RWPE2 (cell line): Measurements from ENCODE around the gene COX6B2.

ENCODE experiments used
- ATAC-seq: fragments of 200-7000 bp; cut with Tn5 transposase; 3 replicates; pipeline ENCODE4 v1.9.1; 2021; ENCODE audit warnings: low read depth
- DNase-seq: peaks from one replicate; pipeline ENCODE4 v3.0.0-alpha.2; 2020; ENCODE audit warnings: low spot score
- H3K27ac ChIP-seq: fragments of 450-650 bp; 2 replicates; pipeline ENCODE4 v1.5.1; 2017; ENCODE audit warnings: mild to moderate bottlenecking; ENCODE audit not compliant: poor library complexity, severe bottlenecking
- H3K27me3 ChIP-seq: fragments of 250-450 bp; sonication (Bioruptor Pico); 2 replicates; pipeline ENCODE4 v1.5.1; 2021; ENCODE audit warnings: mild to moderate bottlenecking, moderate library complexity; ENCODE audit not compliant: insufficient read depth, poor library complexity, severe bottlenecking
- H3K36me3 ChIP-seq: fragments of 250-450 bp; sonication (Bioruptor Pico); 2 replicates; pipeline ENCODE4 v1.5.1; 2020; ENCODE audit warnings: low read depth, mild to moderate bottlenecking, moderate library complexity
- H3K4me1 ChIP-seq: fragments of 250-450 bp; sonication (Bioruptor Pico); 2 replicates; pipeline ENCODE4 v1.5.1; 2021; ENCODE audit warnings: mild to moderate bottlenecking, moderate library complexity; ENCODE audit not compliant: insufficient read depth, poor library complexity, severe bottlenecking
- H3K4me3 ChIP-seq: fragments of 250-450 bp; sonication (Bioruptor Pico); 2 replicates; pipeline ENCODE4 v1.5.1; 2021; ENCODE audit warnings: mild to moderate bottlenecking, moderate library complexity; ENCODE audit not compliant: severe bottlenecking
- H3K9me3 ChIP-seq: fragments of 250-450 bp; sonication (Bioruptor Pico); 2 replicates; pipeline ENCODE4 v1.5.1; 2021; ENCODE audit warnings: mild to moderate bottlenecking, moderate library complexity; ENCODE audit not compliant: severe bottlenecking
- CTCF ChIP-seq: fragments of 450-650 bp; IDR thresholded peaks from one replicate; pipeline ENCODE4 v1.5.1; 2017; ENCODE audit warnings: mild to moderate bottlenecking, moderate library complexity; ENCODE audit not compliant: poor library complexity, severe bottlenecking

The COX6B2 gene

GRCh38 chr19:55365964-55366363 lies 11.4 kb upstream of the COX6B2 start:
- Histone ChIP-seq H3K27me3 (no peaks in the 10 kb centered on the region), H3K9me3 (no peaks in the 10 kb centered on the region), H3K36me3 (no peaks in the 10 kb centered on the region), H3K4me1 (no peaks in the 10 kb centered on the region), H3K4me3 (no peak overlapping the region), H3K27ac (no peak overlapping the region)
- TF ChIP-seq CTCF = no peak
- DNase-seq (no peak), ATAC-seq (no peak)

GRCh38 chr19:55365245-55365644 lies 10.7 kb upstream of the COX6B2 start:
- H3K9me3 ChIP-seq = no peaks in the 10 kb centered on the region
- H3K36me3 ChIP-seq = no peaks in the 10 kb centered on the region
- H3K27me3 ChIP-seq = no peaks in the 10 kb centered on the region
- H3K27ac ChIP-seq = no peak overlapping the region
- no peak for DNase-seq
- no peaks in the 10 kb centered on the region for H3K4me1 ChIP-seq
- H3K4me3 ChIP-seq = no peak overlapping the region
- ATAC-seq = no peak
- TF ChIP-seq CTCF = no peak

DNA sequence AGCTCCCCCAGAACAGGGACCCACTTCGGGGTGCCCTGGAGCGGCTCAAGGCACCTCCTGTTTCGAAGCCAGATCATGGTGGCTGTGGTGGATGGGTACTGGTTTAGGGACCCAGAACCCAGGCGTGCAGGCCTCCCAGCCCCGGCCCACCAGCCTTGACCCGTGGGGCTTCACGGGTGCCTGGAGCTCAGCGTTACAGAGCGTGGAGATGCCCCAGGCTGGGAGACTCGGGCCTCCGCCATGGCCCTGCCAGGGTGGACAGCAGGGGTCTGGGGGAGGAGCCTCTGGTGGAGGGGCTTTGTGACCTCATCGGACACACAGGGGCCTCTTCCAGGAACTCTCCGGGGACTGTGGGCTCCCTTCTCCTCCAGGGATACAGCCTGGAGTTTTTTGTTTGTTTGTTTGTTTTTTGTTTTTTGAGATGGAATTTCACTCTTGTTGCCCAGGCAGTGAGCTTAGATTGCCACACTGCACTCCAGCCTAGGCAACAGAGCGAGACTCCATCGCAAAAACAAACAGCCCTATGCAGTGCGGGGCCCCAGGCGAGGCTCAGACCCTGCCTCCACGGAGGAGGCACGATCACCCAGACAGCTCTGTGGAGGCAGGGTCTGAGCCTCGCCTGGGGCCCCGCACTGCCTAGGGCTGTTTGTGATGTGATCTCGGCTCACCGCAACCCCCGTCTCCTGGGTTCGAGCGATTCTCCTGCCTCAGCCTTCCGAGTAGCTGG lies 8.6 kb upstream of the COX6B2 start, which contains the start of gene GARIN5B:
TSS of gene GARIN5B (minus strand) at position 271 of the 727 bp plus-strand sequence. CDS start at position 77, 194 bp downstream.
- H3K36me3 ChIP-seq = no peaks in the 10 kb centered on the region
- H3K27ac ChIP-seq = no peak within 1 kb of the TSS
- H3K27me3 ChIP-seq = no peaks in the 10 kb centered on the region
- H3K4me1 ChIP-seq = no peaks in the 10 kb centered on the region
- ATAC-seq (0 out of 3 replicates have a peak, but pooled peaks have one; percentile 5), DNase-seq (no peak)
- no peak for TF ChIP-seq CTCF
- H3K9me3 ChIP-seq = no peaks in the 10 kb centered on the region
- no peak within 1 kb of the TSS for H3K4me3 ChIP-seq

GRCh38 chr19:55362174-55362989 lies 7.9 kb upstream of the COX6B2 start:
- H3K27me3 ChIP-seq = no peaks in the 10 kb centered on the region
- ATAC-seq = no peak

More at GRCh38 chr19:55362174-55362989, 7.9 kb upstream of the COX6B2 start:
- H3K27ac ChIP-seq = no peak overlapping the region
- no peaks in the 10 kb centered on the region for H3K36me3 ChIP-seq
- TF ChIP-seq CTCF = no peak
- H3K4me3 ChIP-seq = no peak overlapping the region
- H3K9me3 ChIP-seq = no peaks in the 10 kb centered on the region
- H3K4me1 ChIP-seq = no peaks in the 10 kb centered on the region
- no peak for DNase-seq
